Retinal pigment epithelial cell (primary cell): ENCODE data around the gene TPM2.

Experiments used
- DNase-seq: peaks from one replicate; pipeline ENCODE4 v3.0.0-alpha.2; 2010; ENCODE audit warnings: low read depth
- H3K4me3 ChIP-seq: 2 replicates; pipeline ENCODE4 v1.5.1; 2011; ENCODE audit warnings: mild to moderate bottlenecking, low read length, control low read depth, moderate library complexity
- CTCF ChIP-seq: conservative IDR thresholded peaks from 2 replicates; pipeline ENCODE4 v1.5.1; 2011; ENCODE audit warnings: low read depth, low read length, control low read depth, inconsistent platforms

The TPM2 gene

GRCh38 chr9:35636135-35636876 lies 53.4 kb downstream of the TPM2 start:
- TF ChIP-seq CTCF = no peak
- no peak overlapping the region for H3K4me3 ChIP-seq
- no peak for DNase-seq

- no peak for TF ChIP-seq CTCF
- no peak overlapping the region for H3K4me3 ChIP-seq
- DNase-seq = no peak
Measured at GRCh38 chr9:35635730-35636129, 54.0 kb downstream of the TPM2 start.
